PC-3 (cell line): Measurements from ENCODE around the gene GCH1. TPM values are rescaled to one million over a fixed set of nuclear protein-coding genes. Genes with fewer than 3 reads are reported as not detected.
"Not testable (repeated sequence)": the region's sequence is repeated elsewhere in the genome, so short reads cannot be mapped to it uniquely, and the experiment has no call there.

Experiments used
- ATAC-seq: fragments of 200-7000 bp; cut with Tn5 transposase; 2 replicates; pipeline ENCODE4 v1.9.1; 2020; ENCODE audit warnings: mild to moderate bottlenecking, moderate library complexity
- BruUV-seq: library from RNA; stranded (reverse); fragments of 400-500 nt; replicated peaks from 2 replicates; lab custom pipeline; 2021; lab: Mats Ljungman, UMichigan
- CTCF ChIA-PET: fragments of 300-600 bp; sonication (Branson Sonifier 250); formaldehyde crosslinking; loops from one replicate; lab custom pipeline; 2022; ENCODE audit warnings: antibody characterized with exemption; lab: Charles Lee
- POLR2A ChIA-PET: fragments of 300-600 bp; sonication (Branson Sonifier 250); formaldehyde crosslinking; loops from one replicate; lab custom pipeline; 2022; ENCODE audit warnings: antibody characterized with exemption; ENCODE audit not compliant: unreplicated experiment; lab: Charles Lee
- DNase-seq: peaks from one replicate; pipeline ENCODE4 v3.0.0-alpha.2; 2015
- H2AFZ ChIP-seq: fragments of 300-600 bp; sonication (generic); 2 replicates; pipeline ENCODE4 v1.6.0; 2016; ENCODE audit warnings: antibody characterized with exemption, low read length
- H3F3A ChIP-seq: fragments of 300-600 bp; sonication (generic); one replicate; pipeline ENCODE4 v1.6.0; 2017; ENCODE audit warnings: antibody characterized with exemption, low read length, control low read depth, mild to moderate bottlenecking; ENCODE audit not compliant: unreplicated experiment
- H3K27ac ChIP-seq: fragments of 300-600 bp; sonication (generic); 2 replicates; pipeline ENCODE4 v1.5.1; 2016; ENCODE audit warnings: mild to moderate bottlenecking, low read length
- H3K27me3 ChIP-seq: fragments of 300-600 bp; sonication (generic); 2 replicates; pipeline ENCODE4 v1.6.1; 2016; ENCODE audit warnings: low read length, mixed read lengths
- H3K36me3 ChIP-seq: fragments of 300-600 bp; sonication (generic); 2 replicates; pipeline ENCODE4 v1.6.1; 2016; ENCODE audit warnings: low read depth, mixed run types, low read length, mixed read lengths
- H3K4me1 ChIP-seq: fragments of 300-600 bp; sonication (generic); 2 replicates; pipeline ENCODE4 v1.5.1; 2016; ENCODE audit warnings: low read length; ENCODE audit not compliant: insufficient read depth
- H3K4me2 ChIP-seq: fragments of 300-600 bp; sonication (generic); 2 replicates; pipeline ENCODE4 v1.6.0; 2016; ENCODE audit warnings: low read length
- H3K4me3 ChIP-seq: fragments of 300-600 bp; sonication (generic); 2 replicates; pipeline ENCODE4 v1.5.1; 2016; ENCODE audit warnings: mild to moderate bottlenecking, low read length, mixed read lengths
- H3K79me2 ChIP-seq: fragments of 300-600 bp; sonication (generic); 2 replicates; pipeline ENCODE4 v1.6.1; 2017; ENCODE audit warnings: low read length, mixed read lengths
- H3K9ac ChIP-seq: fragments of 300-600 bp; sonication (generic); 2 replicates; pipeline ENCODE4 v1.6.0; 2016; ENCODE audit warnings: mild to moderate bottlenecking, low read length
- H3K9me2 ChIP-seq: fragments of 300-600 bp; sonication (generic); replicated peaks from 2 replicates; pipeline ENCODE4 v1.6.1; 2016; ENCODE audit warnings: mixed run types, low read length, mixed read lengths
- H3K9me3 ChIP-seq: fragments of 300-600 bp; sonication (generic); 2 replicates; pipeline ENCODE4 v1.6.1; 2016; ENCODE audit warnings: low read length, mixed read lengths
- H4K20me1 ChIP-seq: fragments of 300-600 bp; sonication (generic); 2 replicates; pipeline ENCODE4 v1.6.1; 2016; ENCODE audit warnings: low read length, mixed read lengths
- EZH2 ChIP-seq: fragments of 300-600 bp; sonication (generic); IDR thresholded peaks from one replicate; pipeline ENCODE4 v1.6.1; 2017; ENCODE audit warnings: antibody characterized with exemption, mild to moderate bottlenecking, low read length; ENCODE audit not compliant: unreplicated experiment
- EZH2phosphoT487 ChIP-seq: fragments of 300-600 bp; sonication (generic); IDR thresholded peaks from 2 replicates; pipeline ENCODE4 v1.6.1; 2018; ENCODE audit warnings: mild to moderate bottlenecking, antibody characterized with exemption, low read length, borderline replicate concordance
- intact Hi-C: fragments of 100-400 bp; cut with micrococcal nuclease; formaldehyde crosslinking; loops from 2 replicates; pipeline ENCODE4 v1.9.0; 2023
- total RNA-seq: library from RNA; depleted of rRNA; stranded (reverse); fragments of >200 nt; gene quantifications from 2 replicates; pipeline ENCODE4 v1.2.3, GENCODE V29; 2014
- TF ChIP-seq, protein P1 (sequence below): fragments of 300-600 bp; sonication (generic); conservative IDR thresholded peaks from 2 replicates; pipeline ENCODE4 v1.5.1; 2017; ENCODE audit warnings: antibody characterized with exemption, low read depth, mild to moderate bottlenecking, low read length

GCH1 gene
- total RNA-seq, 1 experiment from 2014 or later = 26.6 TPM

DNA sequence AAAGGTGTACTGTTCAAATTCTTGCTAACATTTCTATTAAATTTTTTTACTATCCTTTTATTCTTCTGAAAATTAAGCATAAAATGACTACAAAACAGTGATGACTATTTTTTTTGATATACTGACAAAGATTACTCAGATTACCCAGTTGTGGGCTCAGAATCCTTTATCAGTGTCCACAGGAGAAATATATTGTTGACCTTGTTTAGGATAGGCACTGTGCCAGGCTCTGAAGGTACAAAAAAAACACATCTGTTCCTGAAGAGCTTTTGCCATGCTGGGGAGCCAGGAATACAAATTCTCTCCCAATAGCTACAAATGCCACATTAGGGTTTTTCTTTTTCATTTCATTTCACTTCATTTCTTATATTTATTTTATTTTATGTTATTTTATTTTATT is 26.9 kb upstream of the GCH1 start:
- no peak for DNase-seq
- CTCF ChIA-PET = no interaction called here
- Histone ChIP-seq H3K9me3 (no peaks in the 10 kb centered on the region), H3K27me3 (no peaks in the 10 kb centered on the region), H4K20me1 (no peaks in the 10 kb centered on the region), H3F3A (no peaks in the 10 kb centered on the region), H3K4me1 (no peaks in the 10 kb centered on the region), H3K4me2 (no peak overlapping the region), H3K27ac (no peak overlapping the region), H3K9ac (no peak overlapping the region), H2AFZ (no peak overlapping the region), H3K9me2 (no peaks in the 10 kb centered on the region), H3K4me3 (no peak overlapping the region), H3K36me3 (no peaks in the 10 kb centered on the region), H3K79me2 (no peaks in the 10 kb centered on the region)
- no peak for ATAC-seq
- BruUV-seq = no TSS peak
- POLR2A ChIA-PET = no interaction called here
- intact Hi-C loops = no loop called here
- no peak for TF ChIP-seq EZH2phosphoT487
- TF ChIP-seq, protein P1, sequence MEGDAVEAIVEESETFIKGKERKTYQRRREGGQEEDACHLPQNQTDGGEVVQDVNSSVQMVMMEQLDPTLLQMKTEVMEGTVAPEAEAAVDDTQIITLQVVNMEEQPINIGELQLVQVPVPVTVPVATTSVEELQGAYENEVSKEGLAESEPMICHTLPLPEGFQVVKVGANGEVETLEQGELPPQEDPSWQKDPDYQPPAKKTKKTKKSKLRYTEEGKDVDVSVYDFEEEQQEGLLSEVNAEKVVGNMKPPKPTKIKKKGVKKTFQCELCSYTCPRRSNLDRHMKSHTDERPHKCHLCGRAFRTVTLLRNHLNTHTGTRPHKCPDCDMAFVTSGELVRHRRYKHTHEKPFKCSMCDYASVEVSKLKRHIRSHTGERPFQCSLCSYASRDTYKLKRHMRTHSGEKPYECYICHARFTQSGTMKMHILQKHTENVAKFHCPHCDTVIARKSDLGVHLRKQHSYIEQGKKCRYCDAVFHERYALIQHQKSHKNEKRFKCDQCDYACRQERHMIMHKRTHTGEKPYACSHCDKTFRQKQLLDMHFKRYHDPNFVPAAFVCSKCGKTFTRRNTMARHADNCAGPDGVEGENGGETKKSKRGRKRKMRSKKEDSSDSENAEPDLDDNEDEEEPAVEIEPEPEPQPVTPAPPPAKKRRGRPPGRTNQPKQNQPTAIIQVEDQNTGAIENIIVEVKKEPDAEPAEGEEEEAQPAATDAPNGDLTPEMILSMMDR = no peak
- no peak for TF ChIP-seq EZH2

DNA sequence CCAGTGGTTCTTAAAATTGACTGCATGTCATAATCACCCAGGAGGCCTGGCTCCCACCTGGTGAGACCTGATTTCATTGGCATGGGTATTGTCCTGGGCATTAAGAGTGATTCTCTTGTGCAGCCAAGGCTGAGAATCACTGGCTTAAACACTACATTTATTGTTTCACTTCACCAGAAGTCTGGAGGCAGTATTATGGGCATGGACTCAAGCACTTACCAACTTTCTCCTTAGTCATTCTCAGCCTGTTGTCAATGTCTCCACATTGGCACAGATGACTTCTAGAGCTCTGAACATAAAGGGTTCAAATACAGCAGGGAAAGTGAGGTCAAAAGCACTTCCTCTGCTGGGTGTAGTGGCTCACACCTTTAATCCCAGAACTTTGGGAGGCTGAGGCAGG is 25.6 kb upstream of the GCH1 start:
- CTCF ChIA-PET = interaction anchor here (0.6 kb wide), 1 partner anchor 61 kb away, joined by 3 read pairs; no protein-coding TSS in a partner anchor
- Histone ChIP-seq H3F3A (no peaks in the 10 kb centered on the region), H3K9me3 (no peaks in the 10 kb centered on the region), H3K79me2 (no peaks in the 10 kb centered on the region), H3K4me2 (no peak overlapping the region), H3K4me1 (no peaks in the 10 kb centered on the region), H3K4me3 (no peak overlapping the region), H3K36me3 (no peaks in the 10 kb centered on the region), H3K9ac (no peak overlapping the region), H3K27ac (no peak overlapping the region), H3K27me3 (no peaks in the 10 kb centered on the region), H2AFZ (no peak overlapping the region), H3K9me2 (no peaks in the 10 kb centered on the region), H4K20me1 (no peaks in the 10 kb centered on the region)
- no peak for DNase-seq
- no TSS peak for BruUV-seq
- TF ChIP-seq EZH2 (no peak), EZH2phosphoT487 (no peak)
- TF ChIP-seq, protein P1 = no peak
- ATAC-seq = no peak
- POLR2A ChIA-PET = no interaction called here
- intact Hi-C loops = no loop called here

DNA sequence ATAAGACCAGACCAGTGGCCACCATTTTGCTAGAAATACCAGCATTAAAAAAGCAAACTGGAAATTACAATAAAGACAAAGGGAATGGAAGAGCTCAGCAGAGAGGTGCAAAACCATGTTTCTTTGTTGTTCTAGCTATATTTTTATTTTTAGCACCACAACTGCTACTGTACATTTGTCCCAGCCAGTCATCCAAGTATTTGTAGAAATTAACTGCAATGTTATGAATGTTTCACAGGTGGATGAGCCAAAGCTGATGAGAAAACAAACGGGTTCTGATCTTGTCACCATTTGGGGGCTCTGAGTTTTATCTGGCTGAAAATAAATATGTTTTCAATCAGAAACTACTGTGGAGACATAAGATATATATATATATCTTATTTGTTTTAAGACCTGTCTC is 24.9 kb upstream of the GCH1 start:
- POLR2A ChIA-PET = no interaction called here
- H3K4me2 ChIP-seq = no peak overlapping the region
- H3K4me1 ChIP-seq = no peaks in the 10 kb centered on the region
- H4K20me1 ChIP-seq = no peaks in the 10 kb centered on the region
- no peaks in the 10 kb centered on the region for H3K27me3 ChIP-seq
- H3K9me2 ChIP-seq = no peaks in the 10 kb centered on the region
- no peak overlapping the region for H2AFZ ChIP-seq
- intact Hi-C loops = no loop called here
- H3K9me3 ChIP-seq = no peaks in the 10 kb centered on the region
- CTCF ChIA-PET = no interaction called here
- no peak overlapping the region for H3K4me3 ChIP-seq
- DNase-seq (no peak), ATAC-seq (no peak)
- H3K9ac ChIP-seq = no peak overlapping the region
- H3K36me3 ChIP-seq = no peaks in the 10 kb centered on the region
- H3K27ac ChIP-seq = no peak overlapping the region
- no peaks in the 10 kb centered on the region for H3K79me2 ChIP-seq
- no peaks in the 10 kb centered on the region for H3F3A ChIP-seq
- no TSS peak for BruUV-seq
- TF ChIP-seq EZH2 (no peak), EZH2phosphoT487 (no peak)
- TF ChIP-seq, protein P1 = no peak

DNA sequence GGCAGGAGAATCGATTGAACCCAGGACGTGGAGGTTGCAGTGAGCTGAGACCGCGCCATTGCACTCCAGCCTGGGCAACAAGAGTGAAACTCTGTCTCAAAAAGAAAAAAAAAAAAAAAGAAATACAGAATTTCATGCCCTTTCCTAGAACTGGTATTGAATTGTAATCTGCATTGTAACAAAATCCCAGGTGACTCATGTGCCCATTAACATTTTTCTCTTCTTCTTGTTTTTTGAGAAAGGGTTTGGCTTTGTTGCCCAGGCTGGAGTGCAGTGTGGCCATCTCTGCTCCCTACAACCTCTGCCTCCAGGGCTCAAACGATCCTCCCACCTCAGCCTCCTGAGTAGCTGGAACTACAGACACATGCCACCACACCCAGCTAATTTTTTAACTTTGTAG is 23.9 kb upstream of the GCH1 start:
- H3K9me3 ChIP-seq, H3K4me3 ChIP-seq, H3K9me2 ChIP-seq, H3K4me1 ChIP-seq, BruUV-seq, intact Hi-C loops, H3K27ac ChIP-seq, H3K4me2 ChIP-seq, H3K27me3 ChIP-seq, H3K9ac ChIP-seq, CTCF ChIA-PET, H2AFZ ChIP-seq, H3K79me2 ChIP-seq, H3K36me3 ChIP-seq, H4K20me1 ChIP-seq, H3F3A ChIP-seq: not testable (repeated sequence)
- peak; percentile 46 for DNase-seq
- ATAC-seq = peak; percentile 79
- POLR2A ChIA-PET = interaction anchor here (0.7 kb wide), 1 partner anchor 126 kb away, joined by 4 read pairs; no protein-coding TSS in a partner anchor
